Measurements from ENCODE around the gene ARL8B.
"Not testable (repeated sequence)": the region's sequence is repeated elsewhere in the genome, so short reads cannot be mapped to it uniquely, and the experiment has no call there.

The ARL8B gene

GRCh38 chr3:5170975-5171374, 48.9 kb downstream of the ARL8B start:
- H3K27ac ChIP-seq: no peak overlapping the region
- no peak for DNase-seq (ENCODE audit: low spot score)
- TF ChIP-seq, protein P1, sequence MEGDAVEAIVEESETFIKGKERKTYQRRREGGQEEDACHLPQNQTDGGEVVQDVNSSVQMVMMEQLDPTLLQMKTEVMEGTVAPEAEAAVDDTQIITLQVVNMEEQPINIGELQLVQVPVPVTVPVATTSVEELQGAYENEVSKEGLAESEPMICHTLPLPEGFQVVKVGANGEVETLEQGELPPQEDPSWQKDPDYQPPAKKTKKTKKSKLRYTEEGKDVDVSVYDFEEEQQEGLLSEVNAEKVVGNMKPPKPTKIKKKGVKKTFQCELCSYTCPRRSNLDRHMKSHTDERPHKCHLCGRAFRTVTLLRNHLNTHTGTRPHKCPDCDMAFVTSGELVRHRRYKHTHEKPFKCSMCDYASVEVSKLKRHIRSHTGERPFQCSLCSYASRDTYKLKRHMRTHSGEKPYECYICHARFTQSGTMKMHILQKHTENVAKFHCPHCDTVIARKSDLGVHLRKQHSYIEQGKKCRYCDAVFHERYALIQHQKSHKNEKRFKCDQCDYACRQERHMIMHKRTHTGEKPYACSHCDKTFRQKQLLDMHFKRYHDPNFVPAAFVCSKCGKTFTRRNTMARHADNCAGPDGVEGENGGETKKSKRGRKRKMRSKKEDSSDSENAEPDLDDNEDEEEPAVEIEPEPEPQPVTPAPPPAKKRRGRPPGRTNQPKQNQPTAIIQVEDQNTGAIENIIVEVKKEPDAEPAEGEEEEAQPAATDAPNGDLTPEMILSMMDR (IDR thresholded peaks at IDR 0.05): no peak
- H3K4me3 ChIP-seq: no peak overlapping the region

DNA sequence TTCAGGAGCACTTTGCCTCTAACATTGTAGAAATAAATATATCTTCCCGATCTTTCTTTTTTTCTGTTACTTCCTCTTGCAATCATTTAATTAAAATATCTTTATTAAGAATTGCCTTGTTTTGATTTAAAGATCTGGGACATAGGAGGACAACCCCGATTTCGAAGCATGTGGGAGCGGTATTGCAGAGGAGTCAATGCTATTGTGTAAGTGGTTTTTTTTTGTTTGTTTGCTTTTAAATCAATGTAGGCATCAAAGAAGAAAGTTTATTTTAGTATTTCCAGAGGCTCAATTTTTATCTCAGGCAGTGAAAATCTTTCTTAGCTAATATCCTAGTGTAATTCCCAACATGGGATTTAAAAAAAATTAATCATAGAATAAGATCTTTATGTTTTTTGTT, 49.9 kb downstream of the ARL8B start:
- TF ChIP-seq, protein P1 (IDR thresholded peaks at IDR 0.05): no peak
- no peak for DNase-seq (ENCODE audit: low spot score)
- Histone ChIP-seq H3K27ac (no peak overlapping the region), H3K4me3 (no peak overlapping the region)

DNA sequence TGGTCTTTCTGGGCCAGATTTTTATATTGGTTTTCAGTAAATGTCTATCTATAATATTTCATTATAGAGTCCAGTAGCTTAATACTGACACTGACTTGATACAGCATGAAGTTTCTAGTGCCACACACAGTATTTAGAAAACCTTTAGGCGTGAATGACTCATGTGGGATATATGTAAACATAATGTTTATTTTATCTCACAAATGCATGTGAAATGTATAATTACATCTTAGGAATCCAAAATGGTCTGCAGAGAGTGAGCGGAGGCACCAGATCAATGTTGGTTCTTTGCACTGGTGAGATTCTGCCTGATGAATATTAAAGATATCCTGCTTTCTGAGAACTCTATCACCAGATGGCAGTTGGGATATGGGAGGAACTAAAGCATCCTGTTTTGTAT, 56.9 kb downstream of the ARL8B start:
- not testable (repeated sequence) for H3K4me3 ChIP-seq; DNase-seq (ENCODE audit: low spot score); H3K27ac ChIP-seq

- DNase-seq (ENCODE audit: low spot score): no peak
- Histone ChIP-seq H3K27ac (no peak overlapping the region), H3K4me3 (no peak overlapping the region)
- TF ChIP-seq, protein P1 (IDR thresholded peaks at IDR 0.05): no peak
Observed at GRCh38 chr3:5181469-5182141, 59.5 kb downstream of the ARL8B start.

GRCh38 chr3:5183714-5184113, 61.6 kb downstream of the ARL8B start:
- H3K27ac ChIP-seq; DNase-seq (ENCODE audit: low spot score); H3K4me3 ChIP-seq: not testable (repeated sequence)

DNA sequence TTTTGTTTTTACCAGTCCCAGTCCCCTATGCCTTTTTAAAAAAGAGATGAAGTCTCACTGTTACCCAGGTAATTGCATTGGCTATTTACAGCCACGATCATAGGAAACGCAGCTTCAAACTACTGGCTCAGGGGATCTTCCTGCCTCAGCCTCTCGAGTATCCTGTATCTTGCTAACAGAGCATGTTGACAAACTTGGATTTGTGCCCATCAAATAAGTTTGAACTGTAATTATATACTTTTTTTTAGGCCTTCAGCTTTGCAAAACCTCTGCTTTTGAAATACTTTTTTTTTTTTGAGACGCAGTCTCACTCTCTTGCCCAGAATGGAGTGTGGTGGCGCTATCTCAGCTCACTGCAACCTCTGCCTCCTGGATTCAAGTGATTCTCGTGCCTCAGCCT, 62.4 kb downstream of the ARL8B start:
- no peak overlapping the region for H3K27ac ChIP-seq
- DNase-seq (ENCODE audit: low spot score): no peak
- TF ChIP-seq, protein P1 (IDR thresholded peaks at IDR 0.05): no peak
- no peak overlapping the region for H3K4me3 ChIP-seq

DNA sequence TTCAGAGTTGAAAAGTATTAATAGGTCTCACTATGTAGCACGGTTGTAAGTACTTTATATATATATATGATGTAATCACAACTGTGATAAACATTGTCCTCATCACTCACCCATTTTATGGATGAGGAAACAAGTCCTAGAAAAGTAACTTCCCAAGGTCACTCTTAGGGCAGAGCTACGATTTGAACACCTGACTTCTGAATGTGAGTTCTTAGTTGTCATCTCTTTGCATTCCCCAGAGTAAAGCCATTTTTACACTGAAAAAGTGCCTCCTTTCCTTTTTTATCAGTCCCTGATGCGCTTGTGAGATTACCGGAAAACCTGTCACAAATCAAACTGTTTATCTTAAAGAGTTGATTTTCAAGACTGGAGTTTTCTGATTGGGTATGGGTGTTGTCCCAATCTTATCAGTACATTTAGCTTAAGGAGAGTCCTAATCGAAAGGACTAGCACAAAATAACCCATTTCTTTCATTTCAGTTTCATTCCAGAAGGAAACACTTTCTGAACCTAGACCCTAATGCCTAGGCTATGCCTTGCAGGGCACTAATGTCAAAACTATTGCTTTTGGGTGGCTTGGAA, 63.1 kb downstream of the ARL8B start:
- TF ChIP-seq, protein P1 (IDR thresholded peaks at IDR 0.05): no peak
- no peak overlapping the region for H3K27ac ChIP-seq
- no peak overlapping the region for H3K4me3 ChIP-seq

DNA sequence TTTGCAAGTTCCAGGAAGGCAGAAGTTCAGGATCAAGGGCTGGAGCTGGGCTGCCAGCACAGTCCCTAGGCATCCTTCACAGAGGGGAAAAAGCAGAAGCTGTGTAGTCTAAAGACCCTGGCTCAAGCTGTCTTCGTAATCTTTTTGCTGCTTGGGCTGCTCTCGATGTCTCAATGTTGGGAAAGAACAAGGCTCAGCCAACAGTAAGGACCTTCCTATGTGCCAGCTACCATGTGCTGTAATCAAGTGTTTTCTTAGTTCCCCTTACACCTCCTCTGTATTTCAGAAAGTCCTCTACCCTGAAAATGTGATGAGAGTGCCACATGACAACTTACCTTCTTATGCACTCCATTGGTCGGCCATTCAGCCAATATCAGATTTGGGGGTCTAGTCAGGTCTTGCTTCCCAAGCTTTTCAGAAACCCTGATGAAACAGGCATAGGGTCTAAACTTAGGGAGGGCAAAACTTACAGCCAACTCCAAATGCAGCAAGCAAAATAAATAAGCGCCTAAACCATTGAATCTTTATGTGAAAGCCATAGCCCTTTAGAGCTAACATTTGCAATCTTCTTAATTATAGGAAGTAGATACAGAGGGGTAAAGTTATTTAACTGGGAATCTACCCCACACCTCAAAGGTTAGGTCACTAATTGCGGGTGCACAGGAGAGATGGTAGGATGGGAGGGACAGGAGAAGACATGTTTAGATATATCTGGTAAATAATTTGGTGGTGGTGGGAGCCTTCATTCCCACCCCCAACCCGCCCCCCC, 64.2 kb downstream of the ARL8B start:
- H3K27ac ChIP-seq: peak overlapping the region; percentile 73 to 97
- TF ChIP-seq, protein P1 (IDR thresholded peaks at IDR 0.05): no peak
- H3K4me3 ChIP-seq: peak overlapping the region; percentile 89
- no peak for DNase-seq (ENCODE audit: low spot score)

More for the DNA sequence above, 63.1 kb downstream of the ARL8B start:
- DNase-seq (ENCODE audit: low spot score): no peak
